Measurements from ENCODE around the gene RAP1GAP. TPM values are rescaled to one million over a fixed set of nuclear protein-coding genes. Genes with fewer than 3 reads are reported as not detected.

The RAP1GAP gene
- total RNA-seq, 1 donor from 2014 or later = 1.2 TPM

- Histone ChIP-seq H3K4me1 (peaks cover 22% of the 10 kb centered on the region), H3K27ac (no peak overlapping the region), H3K36me3 (no peaks in the 10 kb centered on the region), H3K4me3 (no peak overlapping the region), H3K9me3 (no peaks in the 10 kb centered on the region), H3K27me3 (peaks cover 5% of the 10 kb centered on the region)
- intact Hi-C loops (cut with DNase I) = no loop called here
- TF ChIP-seq CTCF (IDR thresholded peaks at IDR 0.05) (no peak), POLR2AphosphoS5 (IDR thresholded peaks at IDR 0.05; ENCODE audit: insufficient read depth in 1 of 2, low read depth in 1 of 2) (no peak), POLR2A (IDR thresholded peaks at IDR 0.05) (no peak)
- DNase-seq (ENCODE audit: extremely low spot score in 2 of 2) = no peak
Measured at GRCh38 chr1:21665711-21666575, 3.2 kb downstream of the RAP1GAP start.

GRCh38 chr1:21664806-21665588, 4.2 kb downstream of the RAP1GAP start:
- Histone ChIP-seq H3K9me3 (no peaks in the 10 kb centered on the region), H3K4me1 (peaks cover 19% of the 10 kb centered on the region), H3K36me3 (no peaks in the 10 kb centered on the region), H3K27ac (no peak overlapping the region), H3K27me3 (peaks cover 5% of the 10 kb centered on the region), H3K4me3 (no peak overlapping the region)
- TF ChIP-seq POLR2A (IDR thresholded peaks at IDR 0.05) = no peak
- TF ChIP-seq CTCF (IDR thresholded peaks at IDR 0.05) = no peak
- no peak for TF ChIP-seq POLR2AphosphoS5 (IDR thresholded peaks at IDR 0.05; ENCODE audit: insufficient read depth in 1 of 2, low read depth in 1 of 2)
- DNase-seq (ENCODE audit: extremely low spot score in 2 of 2) = no peak
- intact Hi-C loops (cut with DNase I) = no loop called here

- intact Hi-C loops (cut with DNase I) = no loop called here
- H3K9me3 ChIP-seq = no peaks in the 10 kb centered on the region
- peaks cover 5% of the 10 kb centered on the region for H3K27me3 ChIP-seq
- peaks cover 15% of the 10 kb centered on the region for H3K4me1 ChIP-seq
- H3K4me3 ChIP-seq = no peak overlapping the region
- no peak overlapping the region for H3K27ac ChIP-seq
- no peak for DNase-seq (ENCODE audit: extremely low spot score in 2 of 2)
- TF ChIP-seq POLR2AphosphoS5 (IDR thresholded peaks at IDR 0.05; ENCODE audit: insufficient read depth in 1 of 2, low read depth in 1 of 2) (no peak), CTCF (IDR thresholded peaks at IDR 0.05) (no peak), POLR2A (IDR thresholded peaks at IDR 0.05) (no peak)
- H3K36me3 ChIP-seq = no peaks in the 10 kb centered on the region
Measured at GRCh38 chr1:21663951-21664805, 5.0 kb downstream of the RAP1GAP start.

DNA sequence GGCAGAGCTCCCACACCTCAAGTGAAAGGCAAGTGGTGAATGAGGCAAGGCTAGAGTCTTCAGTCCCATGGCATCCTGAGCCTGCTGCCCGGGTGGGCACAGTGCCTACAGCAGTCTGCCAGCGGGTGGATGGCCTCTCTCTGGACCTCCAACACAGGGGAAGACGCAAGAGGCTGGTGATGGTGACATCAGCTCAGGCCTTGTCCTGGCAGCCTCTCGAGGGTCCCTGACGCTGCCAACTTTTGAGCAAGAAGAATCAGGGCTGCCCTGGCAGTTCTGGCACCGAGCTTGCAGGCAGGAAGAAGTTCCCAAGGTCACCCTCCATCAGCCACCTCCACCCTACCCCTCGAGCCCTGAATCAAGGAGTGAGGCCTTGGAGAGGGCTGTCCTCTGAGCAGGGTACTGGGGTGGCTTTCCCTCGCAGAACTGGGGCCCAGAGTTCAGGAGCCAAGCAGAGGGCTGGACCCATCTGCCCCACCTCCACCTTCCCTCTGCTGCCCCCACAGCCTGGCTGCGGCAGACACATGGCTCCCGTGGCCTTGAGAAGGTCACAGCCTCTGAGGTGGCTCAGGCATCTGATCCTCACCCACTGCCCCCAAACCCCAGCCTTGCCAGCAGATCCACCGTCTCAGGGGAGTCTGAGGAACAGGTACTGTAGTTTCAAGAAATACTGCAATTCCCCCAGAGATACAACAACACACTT, 5.8 kb downstream of the RAP1GAP start:
- no peak for DNase-seq (ENCODE audit: extremely low spot score in 2 of 2)
- Histone ChIP-seq H3K9me3 (no peaks in the 10 kb centered on the region), H3K4me3 (no peak overlapping the region), H3K4me1 (peaks cover 9% of the 10 kb centered on the region), H3K36me3 (no peaks in the 10 kb centered on the region), H3K27ac (no peak overlapping the region), H3K27me3 (no peaks in the 10 kb centered on the region)
- TF ChIP-seq POLR2A (IDR thresholded peaks at IDR 0.05) (no peak), POLR2AphosphoS5 (IDR thresholded peaks at IDR 0.05; ENCODE audit: insufficient read depth in 1 of 2, low read depth in 1 of 2) (no peak), CTCF (IDR thresholded peaks at IDR 0.05) (no peak)
- intact Hi-C loops (cut with DNase I) = no loop called here

Measured in vagina (tissue), 2 donors.